ENCODE results near the gene CACNA2D4. TPM values are rescaled to one million over a fixed set of nuclear protein-coding genes. Genes with fewer than 3 reads are reported as not detected.

Gene CACNA2D4
- total and polyA plus RNA-seq, 4 donors, result 0.82 to 2.8 (median 1.3) TPM

DNA sequence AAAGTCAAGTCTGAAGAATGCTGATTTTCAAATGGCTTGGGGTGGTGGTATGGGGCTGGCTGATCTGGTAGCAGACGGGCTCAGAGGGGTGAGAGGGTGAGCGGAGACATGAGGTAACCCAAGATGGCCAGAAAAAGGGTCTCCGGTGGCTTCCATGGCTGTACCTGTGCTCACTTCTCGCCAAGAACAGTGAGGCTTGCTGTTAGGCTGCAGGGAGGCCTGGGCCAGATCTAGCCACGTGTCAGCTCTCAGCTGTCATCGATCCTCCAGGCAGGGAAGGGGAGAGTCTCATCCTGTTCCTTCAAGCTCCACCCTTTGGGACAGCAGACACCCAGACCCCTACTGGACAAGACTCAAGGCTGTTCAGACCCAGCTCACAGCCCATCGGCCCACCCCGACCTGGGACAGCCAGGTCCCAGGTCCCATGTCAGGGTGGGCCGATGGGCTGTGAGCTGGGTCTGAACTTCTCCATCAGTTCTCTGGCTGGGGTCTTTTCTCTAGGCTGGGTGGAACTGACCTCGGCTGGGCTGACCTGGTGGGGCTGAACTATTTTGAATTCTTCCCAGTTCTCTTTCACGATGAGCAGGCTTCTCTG, 89.0 kb downstream of the CACNA2D4 start:
- Histone ChIP-seq H3K27me3 (ENCODE audit: control insufficient read depth in 4 of 4, insufficient read depth in 4 of 4, low read length in 3 of 4) (peaks cover 0 to 5% (median 2%) of the 10 kb centered on the region in 4 donors), H3K4me1 (ENCODE audit: control insufficient read depth in 4 of 4, insufficient read depth in 4 of 4, low read length in 3 of 4) (no peaks in the 10 kb centered on the region), H3K4me3 (ENCODE audit: low read depth in 1 of 3, low read length in 3 of 3) (no peak overlapping the region), H3K36me3 (ENCODE audit: control insufficient read depth in 4 of 4, insufficient read depth in 3 of 4, low read depth in 1 of 4, low read length in 3 of 4) (no peaks in the 10 kb centered on the region), H3K9ac (ENCODE audit: low read depth in 1 of 2, low read length in 2 of 2) (no peak overlapping the region), H3K9me3 (ENCODE audit: control insufficient read depth in 4 of 4, low read length in 3 of 4) (no peaks in the 10 kb centered on the region), H3K27ac (ENCODE audit: low read depth in 1 of 2, low read length in 2 of 2) (no peak overlapping the region)
- WGBS, result 70% methylated on average over 11 of the region's 11 CpGs
- DNase-seq (ENCODE audit: low spot score), result no peak
- TF ChIP-seq HNF4G (IDR thresholded peaks at IDR 0.05) (no peak), GABPA (IDR thresholded peaks at IDR 0.05 in 1 of 2, conservative IDR thresholded peaks at IDR 0.05 in 1 of 2) (no peak), EGR1 (IDR thresholded peaks at IDR 0.05; ENCODE audit: low read depth in 2 of 2) (no peak), REST (IDR thresholded peaks at IDR 0.05) (no peak), RAD21 (IDR thresholded peaks at IDR 0.05) (no peak), NR2F2 (IDR thresholded peaks at IDR 0.05) (no peak)
- TF ChIP-seq, protein P1, sequence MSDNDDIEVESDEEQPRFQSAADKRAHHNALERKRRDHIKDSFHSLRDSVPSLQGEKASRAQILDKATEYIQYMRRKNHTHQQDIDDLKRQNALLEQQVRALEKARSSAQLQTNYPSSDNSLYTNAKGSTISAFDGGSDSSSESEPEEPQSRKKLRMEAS (IDR thresholded peaks at IDR 0.05), result no peak
- TF ChIP-seq, protein P2, sequence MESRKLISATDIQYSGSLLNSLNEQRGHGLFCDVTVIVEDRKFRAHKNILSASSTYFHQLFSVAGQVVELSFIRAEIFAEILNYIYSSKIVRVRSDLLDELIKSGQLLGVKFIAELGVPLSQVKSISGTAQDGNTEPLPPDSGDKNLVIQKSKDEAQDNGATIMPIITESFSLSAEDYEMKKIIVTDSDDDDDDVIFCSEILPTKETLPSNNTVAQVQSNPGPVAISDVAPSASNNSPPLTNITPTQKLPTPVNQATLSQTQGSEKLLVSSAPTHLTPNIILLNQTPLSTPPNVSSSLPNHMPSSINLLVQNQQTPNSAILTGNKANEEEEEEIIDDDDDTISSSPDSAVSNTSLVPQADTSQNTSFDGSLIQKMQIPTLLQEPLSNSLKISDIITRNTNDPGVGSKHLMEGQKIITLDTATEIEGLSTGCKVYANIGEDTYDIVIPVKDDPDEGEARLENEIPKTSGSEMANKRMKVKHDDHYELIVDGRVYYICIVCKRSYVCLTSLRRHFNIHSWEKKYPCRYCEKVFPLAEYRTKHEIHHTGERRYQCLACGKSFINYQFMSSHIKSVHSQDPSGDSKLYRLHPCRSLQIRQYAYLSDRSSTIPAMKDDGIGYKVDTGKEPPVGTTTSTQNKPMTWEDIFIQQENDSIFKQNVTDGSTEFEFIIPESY (IDR thresholded peaks at IDR 0.05), result no peak

- no peak overlapping the region for H3K4me3 ChIP-seq (ENCODE audit: low read depth in 1 of 3, low read length in 3 of 3)
- no peaks in the 10 kb centered on the region for H3K36me3 ChIP-seq (ENCODE audit: control insufficient read depth in 4 of 4, insufficient read depth in 3 of 4, low read depth in 1 of 4, low read length in 3 of 4)
- no peaks in the 10 kb centered on the region for H3K4me1 ChIP-seq (ENCODE audit: control insufficient read depth in 4 of 4, insufficient read depth in 4 of 4, low read length in 3 of 4)
- no peak for DNase-seq (ENCODE audit: low spot score)
- peaks cover 0 to 5% (median 2%) of the 10 kb centered on the region in 4 donors for H3K27me3 ChIP-seq (ENCODE audit: control insufficient read depth in 4 of 4, insufficient read depth in 4 of 4, low read length in 3 of 4)
- TF ChIP-seq NR2F2 (IDR thresholded peaks at IDR 0.05), result no peak
- TF ChIP-seq, protein P2 (IDR thresholded peaks at IDR 0.05), result no peak
- no peak for TF ChIP-seq FOXA2 (IDR thresholded peaks at IDR 0.05)
- TF ChIP-seq EGR1 (IDR thresholded peaks at IDR 0.05; ENCODE audit: low read depth in 2 of 2), result no peak
- no peak for TF ChIP-seq HNF4A (conservative IDR thresholded peaks at IDR 0.05)
- TF ChIP-seq RXRA (IDR thresholded peaks at IDR 0.05), result no peak
- no peak for TF ChIP-seq JUND (IDR thresholded peaks at IDR 0.05)
- no peak for TF ChIP-seq SP1 (IDR thresholded peaks at IDR 0.05)
- TF ChIP-seq TAF1 (conservative IDR thresholded peaks at IDR 0.05), result no peak
- no peak for TF ChIP-seq HNF4G (IDR thresholded peaks at IDR 0.05)
- TF ChIP-seq, protein P3, sequence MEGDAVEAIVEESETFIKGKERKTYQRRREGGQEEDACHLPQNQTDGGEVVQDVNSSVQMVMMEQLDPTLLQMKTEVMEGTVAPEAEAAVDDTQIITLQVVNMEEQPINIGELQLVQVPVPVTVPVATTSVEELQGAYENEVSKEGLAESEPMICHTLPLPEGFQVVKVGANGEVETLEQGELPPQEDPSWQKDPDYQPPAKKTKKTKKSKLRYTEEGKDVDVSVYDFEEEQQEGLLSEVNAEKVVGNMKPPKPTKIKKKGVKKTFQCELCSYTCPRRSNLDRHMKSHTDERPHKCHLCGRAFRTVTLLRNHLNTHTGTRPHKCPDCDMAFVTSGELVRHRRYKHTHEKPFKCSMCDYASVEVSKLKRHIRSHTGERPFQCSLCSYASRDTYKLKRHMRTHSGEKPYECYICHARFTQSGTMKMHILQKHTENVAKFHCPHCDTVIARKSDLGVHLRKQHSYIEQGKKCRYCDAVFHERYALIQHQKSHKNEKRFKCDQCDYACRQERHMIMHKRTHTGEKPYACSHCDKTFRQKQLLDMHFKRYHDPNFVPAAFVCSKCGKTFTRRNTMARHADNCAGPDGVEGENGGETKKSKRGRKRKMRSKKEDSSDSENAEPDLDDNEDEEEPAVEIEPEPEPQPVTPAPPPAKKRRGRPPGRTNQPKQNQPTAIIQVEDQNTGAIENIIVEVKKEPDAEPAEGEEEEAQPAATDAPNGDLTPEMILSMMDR (IDR thresholded peaks at IDR 0.05; ENCODE audit: low read depth, low read length, missing input control), result no peak
- H3K9ac ChIP-seq (ENCODE audit: low read depth in 1 of 2, low read length in 2 of 2), result no peak overlapping the region
- WGBS, result 90% methylated on average over 16 of the region's 16 CpGs
- H3K9me3 ChIP-seq (ENCODE audit: control insufficient read depth in 4 of 4, low read length in 3 of 4), result no peaks in the 10 kb centered on the region
- no peak overlapping the region for H3K27ac ChIP-seq (ENCODE audit: low read depth in 1 of 2, low read length in 2 of 2)
Measured at GRCh38 chr12:1828856-1829255, 89.6 kb downstream of the CACNA2D4 start.
